Endodermal cell (in vitro differentiated cells): ENCODE measurements around the gene DOCK10. TPM values are rescaled to one million over a fixed set of nuclear protein-coding genes. Genes with fewer than 3 reads are reported as not detected.

Experiments used
- DNase-seq: peaks from one replicate; pipeline ENCODE4 v3.0.0-alpha.2; 2017
- H3K27ac ChIP-seq: 2 replicates; pipeline ENCODE4 v1.5.1; 2013; ENCODE audit warnings: mild to moderate bottlenecking, low read depth, low read length, moderate library complexity
- H3K27me3 ChIP-seq: 2 replicates; pipeline ENCODE4 v1.6.1; 2013; ENCODE audit warnings: mild to moderate bottlenecking, low read length, moderate library complexity; ENCODE audit not compliant: insufficient read depth, control insufficient read depth, poor library complexity, severe bottlenecking
- H3K36me3 ChIP-seq: 2 replicates; pipeline ENCODE4 v1.7.0; 2013; ENCODE audit warnings: mild to moderate bottlenecking, low read length, moderate library complexity; ENCODE audit not compliant: control insufficient read depth, insufficient read depth
- H3K4me1 ChIP-seq: one replicate; pipeline ENCODE4 v1.7.0; 2013; ENCODE audit warnings: low read length; ENCODE audit not compliant: control insufficient read depth, insufficient read depth
- H3K4me3 ChIP-seq: 2 replicates; pipeline ENCODE4 v1.5.1; 2013; ENCODE audit warnings: mild to moderate bottlenecking, low read length, moderate library complexity
- H3K9ac ChIP-seq: 2 replicates; pipeline ENCODE4 v1.6.1; 2013; ENCODE audit warnings: mild to moderate bottlenecking, low read length, moderate library complexity; ENCODE audit not compliant: poor library complexity, severe bottlenecking; ENCODE audit errors: extremely low read depth
- H3K9me3 ChIP-seq: 2 replicates; pipeline ENCODE4 v1.6.1; 2013; ENCODE audit warnings: mild to moderate bottlenecking, low read length, moderate library complexity; ENCODE audit not compliant: control insufficient read depth
- H3K27ac Mint-ChIP-seq: 2 replicates; pipeline ENCODE4 v1.8.0; 2020; ENCODE audit warnings: mixed read lengths
- H3K27me3 Mint-ChIP-seq: 2 replicates; pipeline ENCODE4 v1.8.0; 2021; ENCODE audit warnings: mild to moderate bottlenecking, mixed read lengths; ENCODE audit not compliant: insufficient read depth
- H3K36me3 Mint-ChIP-seq: 2 replicates; pipeline ENCODE4 v1.8.0; 2020; ENCODE audit warnings: low read depth, mixed read lengths
- H3K4me1 Mint-ChIP-seq: 2 replicates; pipeline ENCODE4 v1.8.0; 2020; ENCODE audit warnings: mixed read lengths
- H3K4me3 Mint-ChIP-seq: 2 replicates; pipeline ENCODE4 v1.8.0; 2020; ENCODE audit warnings: mild to moderate bottlenecking, moderate library complexity, mixed read lengths
- H3K9me3 Mint-ChIP-seq: 2 replicates; pipeline ENCODE4 v1.8.0; 2020; ENCODE audit warnings: mild to moderate bottlenecking, mixed read lengths
- WGBS, 2 experiments: methylation state at CpG; one replicate each; pipeline versions ENCODE4 v1.1.5 to v1.1.7; 2013; ENCODE audit warnings: missing lambda C conversion rate in 2 of 2, mixed read lengths in 1 of 2; ENCODE audit not compliant: insufficient coverage in 1 of 2, insufficient read length in 1 of 2; 5-methylcytosine and 5-hydroxymethylcytosine counted together
- total RNA-seq, 2 donors: library from RNA; stranded (reverse); fragmentation: NEBNext Ultra II Directional in 1 of 2; extraction: Animal tissue kit (Norgen Biotek cat#: 25700) in 1 of 2; gene quantifications; 2 replicates in 1 of 2; 3 replicates in 1 of 2; pipeline ENCODE4 v1.2.1, GENCODE V29; 2021
- TF ChIP-seq, protein P1 (sequence below): fragments of 200-600 bp; sonication (generic); conservative IDR thresholded peaks from 2 replicates; pipeline ENCODE4 v1.5.0; 2021; ENCODE audit warnings: antibody characterized with exemption, mild to moderate bottlenecking

Gene DOCK10
- total RNA-seq, 2 donors from 2014 or later: 0.44 to 1.4 TPM

- Histone ChIP-seq H3K9ac (no peak overlapping the region), H3K36me3 (no peaks in the 10 kb centered on the region), H3K9me3 (no peaks in the 10 kb centered on the region), H3K27me3 (no peaks in the 10 kb centered on the region), H3K4me3 (no peak overlapping the region), H3K27ac (no peak overlapping the region), H3K4me1 (no peaks in the 10 kb centered on the region)
- DNase-seq: no peak
- Mint-ChIP-seq H3K36me3 (no peaks in the 10 kb centered on the region), H3K4me3 (no peak overlapping the region), H3K27ac (no peak overlapping the region), H3K4me1 (peaks cover 4% of the 10 kb centered on the region), H3K9me3 (no peaks in the 10 kb centered on the region), H3K27me3 (no peaks in the 10 kb centered on the region)
- WGBS, 2 experiments: 95% methylated on average over 4 of the region's 4 CpGs; no CpG with 5 or more reads in 1 of the 2 experiments
- TF ChIP-seq, protein P1, sequence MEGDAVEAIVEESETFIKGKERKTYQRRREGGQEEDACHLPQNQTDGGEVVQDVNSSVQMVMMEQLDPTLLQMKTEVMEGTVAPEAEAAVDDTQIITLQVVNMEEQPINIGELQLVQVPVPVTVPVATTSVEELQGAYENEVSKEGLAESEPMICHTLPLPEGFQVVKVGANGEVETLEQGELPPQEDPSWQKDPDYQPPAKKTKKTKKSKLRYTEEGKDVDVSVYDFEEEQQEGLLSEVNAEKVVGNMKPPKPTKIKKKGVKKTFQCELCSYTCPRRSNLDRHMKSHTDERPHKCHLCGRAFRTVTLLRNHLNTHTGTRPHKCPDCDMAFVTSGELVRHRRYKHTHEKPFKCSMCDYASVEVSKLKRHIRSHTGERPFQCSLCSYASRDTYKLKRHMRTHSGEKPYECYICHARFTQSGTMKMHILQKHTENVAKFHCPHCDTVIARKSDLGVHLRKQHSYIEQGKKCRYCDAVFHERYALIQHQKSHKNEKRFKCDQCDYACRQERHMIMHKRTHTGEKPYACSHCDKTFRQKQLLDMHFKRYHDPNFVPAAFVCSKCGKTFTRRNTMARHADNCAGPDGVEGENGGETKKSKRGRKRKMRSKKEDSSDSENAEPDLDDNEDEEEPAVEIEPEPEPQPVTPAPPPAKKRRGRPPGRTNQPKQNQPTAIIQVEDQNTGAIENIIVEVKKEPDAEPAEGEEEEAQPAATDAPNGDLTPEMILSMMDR: peak; percentile 26
Measured at GRCh38 chr2:224816816-224817215, 225.5 kb downstream of the DOCK10 start.

DNA sequence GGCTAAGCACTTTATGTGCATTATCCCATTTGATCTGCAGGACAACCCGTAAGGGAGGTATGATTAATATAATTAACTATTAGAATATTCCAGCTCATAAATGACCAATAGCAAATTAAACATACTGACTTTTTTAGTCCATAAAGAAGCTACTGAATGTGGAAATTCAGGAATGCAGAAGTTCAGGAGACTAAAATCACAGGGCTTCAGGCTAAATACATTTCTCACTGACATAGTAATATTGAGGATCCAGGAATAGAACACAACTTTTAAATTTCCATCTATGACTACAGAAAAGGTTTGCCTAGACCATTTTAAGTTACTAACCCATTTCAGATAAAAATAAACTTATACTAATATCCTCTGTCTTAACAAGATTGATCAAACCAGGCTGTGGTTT lies 228.7 kb downstream of the DOCK10 start:
- no peak overlapping the region for H3K4me3 Mint-ChIP-seq
- WGBS, 2 experiments: no CpG with 5 or more reads among the region's 1 CpG
- Histone ChIP-seq H3K9ac (no peak overlapping the region), H3K36me3 (no peaks in the 10 kb centered on the region), H3K9me3 (no peaks in the 10 kb centered on the region), H3K4me1 (no peaks in the 10 kb centered on the region), H3K4me3 (no peak overlapping the region), H3K27ac (no peak overlapping the region), H3K27me3 (no peaks in the 10 kb centered on the region)
- no peak for DNase-seq
- no peak overlapping the region for H3K27ac Mint-ChIP-seq
- TF ChIP-seq, protein P1: no peak
- peaks cover 4% of the 10 kb centered on the region for H3K4me1 Mint-ChIP-seq
- no peaks in the 10 kb centered on the region for H3K27me3 Mint-ChIP-seq
- peaks cover 3% of the 10 kb centered on the region for H3K9me3 Mint-ChIP-seq
- no peaks in the 10 kb centered on the region for H3K36me3 Mint-ChIP-seq

GRCh38 chr2:224807153-224807964 lies 234.9 kb downstream of the DOCK10 start:
- H3K9me3 Mint-ChIP-seq: peaks cover 3% of the 10 kb centered on the region
- no peak overlapping the region for H3K4me3 Mint-ChIP-seq
- Histone ChIP-seq H3K4me3 (no peak overlapping the region), H3K9ac (no peak overlapping the region), H3K27me3 (no peaks in the 10 kb centered on the region), H3K36me3 (no peaks in the 10 kb centered on the region), H3K9me3 (peaks cover 3% of the 10 kb centered on the region), H3K27ac (no peak overlapping the region), H3K4me1 (no peaks in the 10 kb centered on the region)
- no peaks in the 10 kb centered on the region for H3K4me1 Mint-ChIP-seq
- WGBS, 2 experiments: 94% methylated on average over 3 to 6 of the region's 6 CpGs
- no peaks in the 10 kb centered on the region for H3K36me3 Mint-ChIP-seq
- TF ChIP-seq, protein P1: peak; percentile 44
- H3K27ac Mint-ChIP-seq: no peak overlapping the region
- no peaks in the 10 kb centered on the region for H3K27me3 Mint-ChIP-seq
- DNase-seq: no peak
